SK-N-SH (cell line): Measurements from ENCODE around the gene OR2M3. TPM values are rescaled to one million over a fixed set of nuclear protein-coding genes. Genes with fewer than 3 reads are reported as not detected.

ENCODE experiments used
- CTCF ChIA-PET: fragments of 300-600, 350-600 bp; formaldehyde crosslinking; extraction: SDS; loops from one replicate; lab custom pipeline; 2021; lab: Yijun Ruan, JAX
- POLR2A ChIA-PET: fragments of 350-600 bp; sonication (Branson Sonifier 250); formaldehyde crosslinking; extraction: SDS; loops from one replicate; lab custom pipeline; 2020; ENCODE audit warnings: antibody characterized with exemption, inconsistent platforms; lab: Yijun Ruan, JAX
- DNase-seq: peaks from one replicate; pipeline ENCODE4 v3.0.0; 2012
- H2AFZ ChIP-seq: fragments of 200-600 bp; sonication (generic); 2 replicates; pipeline ENCODE4 v1.8.1; 2016; ENCODE audit warnings: antibody characterized with exemption, mild to moderate bottlenecking, low read depth
- H3F3A ChIP-seq: fragments of 200-600 bp; sonication (generic); replicated peaks from 2 replicates; pipeline ENCODE3; 2016; ENCODE audit warnings: antibody characterized with exemption, mild to moderate bottlenecking; ENCODE audit not compliant: insufficient read depth
- H3K27ac ChIP-seq, 2 experiments: fragments of 200-500 bp in 1 of 2; fragments of 200-600 bp in 1 of 2; sonication (Bioruptor generic) in 1 of 2; sonication (generic), shearing (Covaris generic) in 1 of 2; 2 replicates each; pipeline versions ENCODE4 v1.5.1 to v1.6.1; 2014 to 2016; ENCODE audit warnings: low read depth in 2 of 2, inconsistent platforms in 1 of 2, low read length in 1 of 2, mild to moderate bottlenecking in 1 of 2, mixed read lengths in 1 of 2
- H3K27me3 ChIP-seq: fragments of 200-600 bp; sonication (generic), shearing (Covaris generic); 2 replicates; pipeline ENCODE4 v1.6.1; 2016; ENCODE audit warnings: mixed run types; ENCODE audit not compliant: insufficient read depth
- H3K36me3 ChIP-seq, 2 experiments: fragments of 200-500 bp in 1 of 2; fragments of 200-600 bp in 1 of 2; sonication (Bioruptor generic) in 1 of 2; sonication (generic) in 1 of 2; replicated peaks in 1 of 2; 2 replicates each; pipeline versions ENCODE3 to v1.5.1; 2014 to 2016; ENCODE audit warnings: low read length in 1 of 2, mild to moderate bottlenecking in 1 of 2; ENCODE audit not compliant: insufficient read depth in 2 of 2, control insufficient read depth in 1 of 2
- H3K4me1 ChIP-seq, 2 experiments: fragments of 200-500 bp in 1 of 2; fragments of 200-600 bp in 1 of 2; sonication (Bioruptor generic) in 1 of 2; sonication (generic), shearing (Covaris generic) in 1 of 2; 2 replicates each; pipeline versions ENCODE4 v1.5.1 to v1.6.1; 2014 to 2016; ENCODE audit warnings: low read depth in 1 of 2, low read length in 1 of 2, mixed run types in 1 of 2; ENCODE audit not compliant: insufficient read depth in 2 of 2, control insufficient read depth in 1 of 2
- H3K4me2 ChIP-seq: fragments of 200-600 bp; sonication (generic), shearing (Covaris generic); 2 replicates; pipeline ENCODE4 v1.6.1; 2017; ENCODE audit warnings: mixed run types
- H3K4me3 ChIP-seq, 2 experiments: fragments of 200-500 bp in 1 of 2; fragments of 200-600 bp in 1 of 2; sonication (Bioruptor generic) in 1 of 2; sonication (generic), shearing (Covaris generic) in 1 of 2; 2 replicates each; pipeline versions ENCODE4 v1.5.1 to v1.8.1; 2014 to 2016; ENCODE audit warnings: low read depth in 2 of 2, inconsistent platforms in 1 of 2, low read length in 1 of 2, mild to moderate bottlenecking in 1 of 2, mixed read lengths in 1 of 2, moderate library complexity in 1 of 2
- H3K79me2 ChIP-seq: fragments of 200-600 bp; sonication (generic); 2 replicates; pipeline ENCODE4 v1.8.1; 2017; ENCODE audit warnings: mild to moderate bottlenecking; ENCODE audit not compliant: insufficient read depth
- H3K9ac ChIP-seq: fragments of 200-600 bp; sonication (generic); 2 replicates; pipeline ENCODE4 v1.6.1; 2017; ENCODE audit warnings: mixed run types
- H3K9me2 ChIP-seq: fragments of 200-600 bp; sonication (generic); 2 replicates; pipeline ENCODE4 v1.6.1; 2017; ENCODE audit warnings: mixed run types
- H3K9me3 ChIP-seq: fragments of 200-600 bp; sonication (generic); 2 replicates; pipeline ENCODE4 v1.6.1; 2017; ENCODE audit warnings: mixed run types, mild to moderate bottlenecking, moderate library complexity
- H4K20me1 ChIP-seq: fragments of 200-600 bp; sonication (generic); 2 replicates; pipeline ENCODE4 v1.6.1; 2017; ENCODE audit warnings: mild to moderate bottlenecking, mixed run types; ENCODE audit not compliant: insufficient read depth
- EP300 ChIP-seq, 2 experiments: IDR thresholded peaks; 2 replicates each; pipeline versions ENCODE4 v1.4.0 to v1.6.1; 2012; ENCODE audit warnings: borderline replicate concordance in 1 of 2, low read depth in 1 of 2, low read length in 1 of 2
- FOXJ3 ChIP-seq: sonication (generic); formaldehyde crosslinking; IDR thresholded peaks from 2 replicates; pipeline ENCODE4 v1.5.1; 2020; ENCODE audit warnings: mild to moderate bottlenecking, missing genetic modification reagents
- NFIC ChIP-seq: IDR thresholded peaks from 2 replicates; pipeline ENCODE4 v1.4.0; 2012; ENCODE audit warnings: borderline replicate concordance
- POLR2AphosphoS5 ChIP-seq: IDR thresholded peaks from 2 replicates; pipeline ENCODE4 v1.6.1; 2012; ENCODE audit warnings: low read depth, low read length
- RCOR1 ChIP-seq: fragments of 150-350 bp; IDR thresholded peaks from 2 replicates; pipeline ENCODE4 v1.6.1; 2017; ENCODE audit warnings: antibody characterized with exemption, low read length
- RFX5 ChIP-seq: IDR thresholded peaks from 2 replicates; pipeline ENCODE4 v1.6.1; 2012; ENCODE audit warnings: mild to moderate bottlenecking, improper control_type of control experiment, low read length
- RXRA ChIP-seq: IDR thresholded peaks from 2 replicates; pipeline ENCODE4 v1.4.0; 2012; ENCODE audit warnings: low read depth, mild to moderate bottlenecking, borderline replicate concordance
- SIN3A ChIP-seq: IDR thresholded peaks from 2 replicates; pipeline ENCODE4 v1.6.1; 2012; ENCODE audit warnings: low read depth, mild to moderate bottlenecking, low read length, moderate library complexity, borderline replicate concordance
- TCF12 ChIP-seq: IDR thresholded peaks from 2 replicates; pipeline ENCODE4 v1.4.0; 2012
- WGBS: methylation state at CpG from one replicate; pipeline ENCODE4 v1.1.6; 2017; ENCODE audit warnings: low lambda C conversion rate; 5-methylcytosine and 5-hydroxymethylcytosine counted together
- polyA plus RNA-seq, 3 experiments: library from polyadenylated mRNA; depleted of rRNA; stranded (reverse); fragments of >200 nt; gene quantifications; 2 replicates each; pipeline ENCODE4 v1.2.3, GENCODE V29; 2012
- TF ChIP-seq, protein P1 (sequence below): IDR thresholded peaks from 2 replicates; pipeline ENCODE4 v1.6.1; 2012; ENCODE audit warnings: mild to moderate bottlenecking, low read depth, low read length, moderate library complexity
- TF ChIP-seq, protein P2 (sequence below): IDR thresholded peaks from 2 replicates; pipeline ENCODE4 v1.4.0; 2012; ENCODE audit warnings: low read depth
- TF ChIP-seq, protein P3 (sequence below): fragments of 150-350 bp; IDR thresholded peaks from 2 replicates; pipeline ENCODE4 v1.6.1; 2016; ENCODE audit warnings: mild to moderate bottlenecking, low read depth, low read length

Gene OR2M3
- polyA plus RNA-seq, 1 of the 3 experiments (the other 2 are of a cell fraction) = not detected

DNA sequence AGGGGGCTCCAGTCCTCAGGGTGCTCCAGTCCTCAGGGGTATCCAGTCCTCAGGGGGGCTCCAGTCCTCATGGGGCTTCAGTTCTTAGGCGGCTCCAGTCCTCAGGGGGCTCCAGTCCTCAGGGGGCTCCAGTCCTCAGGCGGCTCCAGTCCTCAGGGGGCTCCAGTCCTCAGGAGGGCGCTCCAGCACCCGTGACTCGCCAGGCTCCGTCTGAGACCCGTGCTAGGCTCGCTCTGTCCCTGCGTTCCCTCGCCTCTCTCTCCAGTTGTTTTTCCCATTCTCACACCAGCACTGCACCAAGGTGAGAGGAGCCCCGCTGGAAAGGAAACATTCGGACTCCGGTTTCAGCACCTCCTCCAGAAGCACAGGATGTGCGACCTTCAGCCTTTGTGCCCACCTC is 31.9 kb upstream of the OR2M3 start:
- Histone ChIP-seq H3K4me1 (no peaks in the 10 kb centered on the region), H3K36me3 (no peaks in the 10 kb centered on the region), H3K4me3 (no peak overlapping the region), H2AFZ (no peak overlapping the region), H3F3A (no peaks in the 10 kb centered on the region), H3K9me3 (no peaks in the 10 kb centered on the region), H3K27ac (no peak overlapping the region), H4K20me1 (no peaks in the 10 kb centered on the region), H3K9me2 (no peaks in the 10 kb centered on the region), H3K27me3 (no peaks in the 10 kb centered on the region), H3K79me2 (no peaks in the 10 kb centered on the region), H3K4me2 (no peak overlapping the region), H3K9ac (no peak overlapping the region)
- ChIA-PET CTCF (no interaction called here), POLR2A (no interaction called here)
- 9% methylated on average over 12 of the region's 14 CpGs for WGBS
- DNase-seq = no peak
- TF ChIP-seq FOXJ3 (CRISPR knock-in tag) (no peak), TCF12 (no peak), RFX5 (no peak), NFIC (no peak), SIN3A (no peak), EP300 (IDR thresholded peaks at IDR 0.05; ENCODE audit: borderline replicate concordance in 1 of 2, low read depth in 1 of 2, low read length in 1 of 2) (no peak)
- TF ChIP-seq, protein P1, sequence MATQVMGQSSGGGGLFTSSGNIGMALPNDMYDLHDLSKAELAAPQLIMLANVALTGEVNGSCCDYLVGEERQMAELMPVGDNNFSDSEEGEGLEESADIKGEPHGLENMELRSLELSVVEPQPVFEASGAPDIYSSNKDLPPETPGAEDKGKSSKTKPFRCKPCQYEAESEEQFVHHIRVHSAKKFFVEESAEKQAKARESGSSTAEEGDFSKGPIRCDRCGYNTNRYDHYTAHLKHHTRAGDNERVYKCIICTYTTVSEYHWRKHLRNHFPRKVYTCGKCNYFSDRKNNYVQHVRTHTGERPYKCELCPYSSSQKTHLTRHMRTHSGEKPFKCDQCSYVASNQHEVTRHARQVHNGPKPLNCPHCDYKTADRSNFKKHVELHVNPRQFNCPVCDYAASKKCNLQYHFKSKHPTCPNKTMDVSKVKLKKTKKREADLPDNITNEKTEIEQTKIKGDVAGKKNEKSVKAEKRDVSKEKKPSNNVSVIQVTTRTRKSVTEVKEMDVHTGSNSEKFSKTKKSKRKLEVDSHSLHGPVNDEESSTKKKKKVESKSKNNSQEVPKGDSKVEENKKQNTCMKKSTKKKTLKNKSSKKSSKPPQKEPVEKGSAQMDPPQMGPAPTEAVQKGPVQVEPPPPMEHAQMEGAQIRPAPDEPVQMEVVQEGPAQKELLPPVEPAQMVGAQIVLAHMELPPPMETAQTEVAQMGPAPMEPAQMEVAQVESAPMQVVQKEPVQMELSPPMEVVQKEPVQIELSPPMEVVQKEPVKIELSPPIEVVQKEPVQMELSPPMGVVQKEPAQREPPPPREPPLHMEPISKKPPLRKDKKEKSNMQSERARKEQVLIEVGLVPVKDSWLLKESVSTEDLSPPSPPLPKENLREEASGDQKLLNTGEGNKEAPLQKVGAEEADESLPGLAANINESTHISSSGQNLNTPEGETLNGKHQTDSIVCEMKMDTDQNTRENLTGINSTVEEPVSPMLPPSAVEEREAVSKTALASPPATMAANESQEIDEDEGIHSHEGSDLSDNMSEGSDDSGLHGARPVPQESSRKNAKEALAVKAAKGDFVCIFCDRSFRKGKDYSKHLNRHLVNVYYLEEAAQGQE = no peak
- TF ChIP-seq, protein P2, sequence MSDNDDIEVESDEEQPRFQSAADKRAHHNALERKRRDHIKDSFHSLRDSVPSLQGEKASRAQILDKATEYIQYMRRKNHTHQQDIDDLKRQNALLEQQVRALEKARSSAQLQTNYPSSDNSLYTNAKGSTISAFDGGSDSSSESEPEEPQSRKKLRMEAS = no peak

DNA sequence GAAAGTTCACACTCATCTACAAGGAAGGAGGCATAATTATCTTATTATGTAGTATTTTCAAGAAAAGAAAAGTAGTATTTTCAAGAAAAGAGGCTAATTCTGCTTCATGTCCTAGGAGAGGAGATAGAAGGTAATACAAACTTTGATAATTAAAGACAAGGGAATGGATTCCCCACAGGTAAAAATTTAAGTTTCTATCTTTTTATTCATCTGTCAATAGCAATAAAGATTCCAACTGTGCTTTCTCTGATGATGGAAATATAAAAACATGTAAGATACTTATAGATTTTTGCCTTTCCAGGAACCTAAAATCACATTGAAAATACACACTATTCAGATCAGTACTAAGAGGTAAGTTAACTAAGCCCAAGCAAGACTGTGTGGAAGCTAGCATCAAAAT is 22.5 kb upstream of the OR2M3 start, which contains the start of gene OR2M2:
Gene OR2M2, plus strand, starts transcription at position 301 of the 400 bp plus-strand sequence. CDS start 5,165 bp downstream, outside the sequence.
- Histone ChIP-seq H3K27ac (no peak within 1 kb of the TSS), H3K4me3 (no peak within 1 kb of the TSS)
- TF ChIP-seq RCOR1 (no peak), FOXJ3 (CRISPR knock-in tag) (no peak), RXRA (no peak), POLR2AphosphoS5 (no peak)
- TF ChIP-seq, protein P3, sequence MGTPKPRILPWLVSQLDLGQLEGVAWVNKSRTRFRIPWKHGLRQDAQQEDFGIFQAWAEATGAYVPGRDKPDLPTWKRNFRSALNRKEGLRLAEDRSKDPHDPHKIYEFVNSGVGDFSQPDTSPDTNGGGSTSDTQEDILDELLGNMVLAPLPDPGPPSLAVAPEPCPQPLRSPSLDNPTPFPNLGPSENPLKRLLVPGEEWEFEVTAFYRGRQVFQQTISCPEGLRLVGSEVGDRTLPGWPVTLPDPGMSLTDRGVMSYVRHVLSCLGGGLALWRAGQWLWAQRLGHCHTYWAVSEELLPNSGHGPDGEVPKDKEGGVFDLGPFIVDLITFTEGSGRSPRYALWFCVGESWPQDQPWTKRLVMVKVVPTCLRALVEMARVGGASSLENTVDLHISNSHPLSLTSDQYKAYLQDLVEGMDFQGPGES = no peak
- TF ChIP-seq, all 33 proteins: peak for 0
- H4K20me1 ChIP-seq = no peaks in the 10 kb centered on the region
- ChIA-PET CTCF (no interaction called here), POLR2A (no interaction called here)
- H3K27me3 ChIP-seq = no peaks in the 10 kb centered on the region
- H2AFZ ChIP-seq = no peak within 1 kb of the TSS
- no peak within 1 kb of the TSS for H3K9ac ChIP-seq
- no peaks in the 10 kb centered on the region for H3K4me1 ChIP-seq
- H3K4me2 ChIP-seq = no peak within 1 kb of the TSS
- no peaks in the 10 kb centered on the region for H3K9me3 ChIP-seq
- DNase-seq = no peak
- no peaks in the 10 kb centered on the region for H3K9me2 ChIP-seq
- no peaks in the 10 kb centered on the region for H3K79me2 ChIP-seq
- no peaks in the 10 kb centered on the region for H3F3A ChIP-seq
- H3K36me3 ChIP-seq = no peaks in the 10 kb centered on the region
